Spinal cord (tissue), 10 donors: ENCODE results near the gene P2RX3. TPM values are rescaled to one million over a fixed set of nuclear protein-coding genes. Genes with fewer than 3 reads are reported as not detected.

Experiments used
- DNase-seq, 6 donors: peaks; one replicate each; pipeline versions ENCODE4 v3.0.0 to v3.0.0-alpha.2; 2013 to 2015; ENCODE audit warnings: low spot score in 6 of 6, low read depth in 4 of 6
- H3K27ac ChIP-seq: one replicate; pipeline ENCODE4 v1.5.1; 2013; ENCODE audit warnings: low read depth, low read length, control low read depth
- H3K27me3 ChIP-seq: one replicate; pipeline ENCODE4 v1.6.1; 2013; ENCODE audit warnings: low read length; ENCODE audit not compliant: control insufficient read depth, insufficient read depth
- H3K36me3 ChIP-seq: one replicate; pipeline ENCODE4 v1.6.1; 2013; ENCODE audit warnings: low read length; ENCODE audit not compliant: control insufficient read depth, insufficient read depth
- H3K4me1 ChIP-seq: one replicate; pipeline ENCODE4 v1.6.1; 2013; ENCODE audit warnings: low read length; ENCODE audit not compliant: control insufficient read depth, insufficient read depth
- H3K4me3 ChIP-seq: one replicate; pipeline ENCODE4 v1.5.1; 2013; ENCODE audit warnings: low read depth, low read length, control low read depth
- H3K9me3 ChIP-seq: one replicate; pipeline ENCODE4 v1.6.1; 2013; ENCODE audit warnings: low read length; ENCODE audit not compliant: control insufficient read depth, insufficient read depth
- WGBS: methylation state at CpG from one replicate; pipeline ENCODE4 v1.1.5; 2013; ENCODE audit warnings: missing lambda C conversion rate; ENCODE audit not compliant: insufficient coverage; 5-methylcytosine and 5-hydroxymethylcytosine counted together
- polyA plus RNA-seq, 2 donors: library from polyadenylated mRNA; unstranded; fragments of 120-200 nt; gene quantifications; one replicate each; pipeline ENCODE4 v1.2.1, GENCODE V29; 2013; ENCODE audit not compliant: insufficient read length in 2 of 2
- total RNA-seq, 2 donors: library from RNA; depleted of rRNA in 1 of 2; stranded (reverse); fragments of 120-200 nt in 1 of 2; fragments of >200 nt in 1 of 2; gene quantifications; one replicate each; pipeline versions ENCODE4 v1.2.3 to v1.2.4, GENCODE V29; 2013 to 2014
- donor health status: healthy.

P2RX3 gene
- total and polyA plus RNA-seq, 4 donors: 0.50 to 11.4 (median 2.8) TPM

DNA sequence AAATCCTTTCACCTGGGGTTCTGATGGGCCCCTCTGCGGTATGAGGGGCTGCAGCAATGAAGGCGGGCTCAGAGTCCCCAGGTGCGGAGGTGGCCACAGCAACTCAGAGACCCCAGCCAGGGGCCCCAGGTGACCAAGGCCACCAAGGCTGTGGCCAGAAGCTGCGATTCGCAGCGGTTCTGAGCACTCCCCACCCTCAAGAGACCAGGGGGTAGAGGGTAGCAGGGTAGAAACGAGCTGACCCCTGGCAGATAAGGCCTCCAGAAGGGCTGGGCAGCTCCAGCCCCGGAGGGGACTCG is 14.3 kb upstream of the P2RX3 start:
- peaks cover 43% of the 10 kb centered on the region for H3K4me1 ChIP-seq
- WGBS: 9% methylated on average over 6 of the region's 9 CpGs
- peak overlapping the region; percentile 97 for H3K27ac ChIP-seq
- DNase-seq: no peak
- H3K36me3 ChIP-seq: peaks cover 57% of the 10 kb centered on the region
- no peaks in the 10 kb centered on the region for H3K9me3 ChIP-seq
- no peaks in the 10 kb centered on the region for H3K27me3 ChIP-seq
- peak overlapping the region; percentile 58 for H3K4me3 ChIP-seq

DNA sequence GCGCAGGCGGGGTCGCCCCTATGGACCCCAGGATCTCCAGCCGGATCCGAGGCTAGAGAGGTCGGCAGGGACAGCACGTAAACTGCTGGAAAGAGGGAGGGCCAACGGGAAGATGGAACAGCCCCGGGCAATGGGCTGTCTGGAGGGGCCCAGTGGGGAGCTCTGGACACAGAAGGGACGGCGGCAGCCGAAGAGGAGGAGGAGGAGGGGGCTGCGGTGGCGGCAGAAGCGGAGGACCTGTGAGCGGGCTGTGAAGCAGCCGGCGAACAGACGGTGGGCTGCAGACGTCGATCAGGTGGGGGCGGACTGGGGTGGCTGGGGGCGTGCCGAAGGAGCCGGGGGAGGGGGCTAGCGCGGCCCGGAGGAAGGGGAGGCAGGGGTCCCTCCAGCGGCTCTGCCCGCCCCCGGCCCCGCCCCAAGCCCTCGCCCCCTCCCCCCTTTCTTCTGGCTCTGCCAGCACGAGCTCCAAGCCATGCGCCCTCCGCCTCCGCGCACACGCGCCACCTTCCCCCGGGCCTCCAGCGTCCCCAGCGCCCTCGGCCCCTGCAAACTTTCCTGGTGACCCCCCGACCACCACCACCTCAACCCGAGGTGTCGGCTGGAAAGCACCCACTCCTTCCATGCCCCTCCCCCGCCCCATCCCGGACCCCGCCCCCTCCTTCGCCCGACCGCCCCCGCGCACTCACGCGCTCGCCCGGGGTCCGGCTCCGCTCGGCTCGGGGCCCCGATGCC is 13.8 kb upstream of the P2RX3 start:
- H3K27ac ChIP-seq: peak overlapping the region; percentile 97
- DNase-seq: peak in 2 of 6 donors; percentile 85 to 89
- no peaks in the 10 kb centered on the region for H3K9me3 ChIP-seq
- WGBS: under 1% methylated on average over 35 of the region's 64 CpGs
- H3K27me3 ChIP-seq: no peaks in the 10 kb centered on the region
- peaks cover 59% of the 10 kb centered on the region for H3K36me3 ChIP-seq
- peak overlapping the region; percentile 58 for H3K4me3 ChIP-seq
- peaks cover 43% of the 10 kb centered on the region for H3K4me1 ChIP-seq

DNA sequence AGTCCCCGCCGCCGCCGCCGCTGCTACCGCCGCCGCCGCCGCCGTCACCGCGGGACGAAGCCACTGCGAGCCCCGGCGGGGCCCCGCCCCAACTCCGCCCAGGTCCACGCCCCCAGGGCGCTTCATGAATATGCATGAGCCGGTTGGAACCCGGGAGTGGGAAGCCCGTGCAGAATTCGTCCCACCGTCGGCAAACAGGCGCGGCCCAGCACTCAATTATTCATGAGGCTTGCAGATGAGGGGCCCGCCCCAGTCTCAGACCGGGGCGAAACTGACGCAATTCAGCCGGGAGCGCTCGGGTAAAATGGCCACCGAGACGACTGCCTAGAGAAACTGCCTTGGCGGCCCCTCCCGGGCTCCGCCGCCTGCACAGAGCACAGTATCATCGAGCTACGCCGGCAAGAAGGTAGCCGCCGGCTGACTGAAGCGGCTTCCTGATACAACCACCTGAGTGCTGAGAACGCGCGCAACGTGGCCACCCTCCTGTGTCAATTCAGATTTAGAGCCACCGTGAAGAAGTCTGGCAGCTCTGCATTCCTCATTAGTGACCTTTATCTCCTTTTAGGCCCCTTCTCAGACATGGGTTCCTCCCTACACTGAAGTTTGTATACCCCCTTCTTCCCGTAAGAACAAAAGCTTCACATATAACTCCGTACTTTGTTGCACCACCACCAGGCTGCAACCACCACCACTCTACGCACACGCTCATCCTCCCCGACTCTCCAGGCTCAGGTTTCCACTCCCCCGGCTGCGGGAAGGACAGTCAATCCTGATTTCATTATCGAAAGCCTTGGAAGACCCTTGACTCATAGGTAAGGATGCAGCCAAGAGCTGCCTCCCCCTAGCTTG is 13.0 kb upstream of the P2RX3 start, which contains the start of gene TNKS1BP1:
TNKS1BP1 (minus strand) TSS at position 67 of the 849 bp plus-strand sequence. CDS start 3,067 bp downstream, outside the sequence.
- Histone ChIP-seq H3K9me3 (no peaks in the 10 kb centered on the region), H3K27me3 (no peaks in the 10 kb centered on the region), H3K4me3 (peak within 1 kb of the TSS; percentile 71), H3K4me1 (peaks cover 41% of the 10 kb centered on the region), H3K27ac (peak within 1 kb of the TSS; percentile 97), H3K36me3 (peaks cover 61% of the 10 kb centered on the region)
- peak; percentile 77 to 99 (median 90) for DNase-seq
- WGBS: under 1% methylated on average over 56 of the region's 61 CpGs

- H3K27ac ChIP-seq: peak overlapping the region; percentile 96
- 8% methylated on average over 6 of the region's 6 CpGs for WGBS
- peaks cover 61% of the 10 kb centered on the region for H3K36me3 ChIP-seq
- H3K9me3 ChIP-seq: no peaks in the 10 kb centered on the region
- peaks cover 37% of the 10 kb centered on the region for H3K4me1 ChIP-seq
- H3K4me3 ChIP-seq: peak overlapping the region; percentile 71
- no peak for DNase-seq
- no peaks in the 10 kb centered on the region for H3K27me3 ChIP-seq
Observed at GRCh38 chr11:57325735-57326048, 12.5 kb upstream of the P2RX3 start.

GRCh38 chr11:57327721-57328120 is 10.4 kb upstream of the P2RX3 start:
- 94% methylated on average over 5 of the region's 5 CpGs for WGBS
- DNase-seq: no peak
- peaks cover 70% of the 10 kb centered on the region for H3K36me3 ChIP-seq
- peaks cover 24% of the 10 kb centered on the region for H3K4me1 ChIP-seq
- no peak overlapping the region for H3K4me3 ChIP-seq
- no peaks in the 10 kb centered on the region for H3K27me3 ChIP-seq
- no peaks in the 10 kb centered on the region for H3K9me3 ChIP-seq
- no peak overlapping the region for H3K27ac ChIP-seq

DNA sequence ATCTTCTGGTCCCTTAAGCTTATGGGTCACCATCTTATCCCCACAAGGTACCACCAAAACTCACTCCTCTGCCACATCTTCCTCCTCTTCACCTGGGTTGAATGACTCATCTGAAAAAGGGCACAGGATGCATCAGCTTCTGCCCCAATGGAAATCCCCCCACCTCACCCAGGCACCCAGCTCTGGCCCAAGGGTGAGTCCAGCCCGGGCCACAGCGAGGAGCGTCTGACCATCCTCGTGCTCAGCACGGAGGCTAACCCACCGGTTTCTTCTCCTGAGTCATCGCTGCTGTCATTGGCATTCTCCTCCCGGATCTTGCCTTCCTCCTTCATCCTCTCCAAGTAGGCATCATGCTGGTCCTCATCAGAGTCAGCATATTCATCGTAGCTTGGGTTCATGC is 8.1 kb upstream of the P2RX3 start:
- no peak for DNase-seq
- no peaks in the 10 kb centered on the region for H3K9me3 ChIP-seq
- peaks cover 80% of the 10 kb centered on the region for H3K36me3 ChIP-seq
- H3K27ac ChIP-seq: no peak overlapping the region
- WGBS: 93% methylated on average over 9 of the region's 9 CpGs
- peaks cover 23% of the 10 kb centered on the region for H3K4me1 ChIP-seq
- no peaks in the 10 kb centered on the region for H3K27me3 ChIP-seq
- H3K4me3 ChIP-seq: no peak overlapping the region

- Histone ChIP-seq H3K36me3 (peaks cover 69% of the 10 kb centered on the region), H3K9me3 (no peaks in the 10 kb centered on the region), H3K27ac (no peak overlapping the region), H3K27me3 (no peaks in the 10 kb centered on the region), H3K4me3 (no peak overlapping the region), H3K4me1 (peaks cover 19% of the 10 kb centered on the region)
- no peak for DNase-seq
- WGBS: 97% methylated on average over 14 of the region's 14 CpGs
Observed at GRCh38 chr11:57331720-57332119, 6.4 kb upstream of the P2RX3 start.

DNA sequence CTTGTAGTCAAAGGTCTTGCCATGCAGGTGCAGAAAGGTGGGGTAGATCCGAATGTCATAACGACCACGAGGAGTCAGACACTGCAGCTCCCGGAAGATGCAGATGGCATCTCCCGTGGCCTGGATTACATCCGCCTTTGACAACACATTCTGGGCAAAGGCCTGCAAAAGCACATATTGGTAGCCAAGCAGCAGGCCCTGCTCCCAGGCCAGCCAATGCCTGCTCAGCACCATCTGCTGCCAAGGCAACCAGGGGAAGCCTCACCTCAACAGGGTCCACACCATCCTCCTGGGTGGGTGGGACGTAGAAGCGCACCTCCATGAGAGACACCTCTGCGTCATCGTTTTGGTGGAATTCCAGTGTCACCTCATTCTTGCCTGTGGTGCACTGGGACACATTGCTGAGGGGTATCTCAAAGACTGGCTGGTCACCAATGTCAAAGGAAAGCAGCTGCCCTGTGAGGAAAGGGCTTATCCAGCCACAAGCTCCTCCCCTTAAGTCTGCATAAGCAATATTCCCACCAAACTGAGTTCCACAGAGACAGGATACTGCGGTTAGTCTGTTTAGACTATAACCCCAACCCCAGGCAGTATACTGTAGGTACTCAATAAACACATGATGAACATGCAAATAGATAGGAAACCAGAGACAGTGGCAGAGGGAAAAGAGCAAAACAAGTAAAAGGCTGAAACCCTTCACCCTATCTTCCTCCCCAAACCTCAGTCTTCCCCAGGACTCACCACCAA is 5.3 kb upstream of the P2RX3 start:
- Histone ChIP-seq H3K4me3 (no peak overlapping the region), H3K27ac (no peak overlapping the region), H3K27me3 (no peaks in the 10 kb centered on the region), H3K36me3 (peaks cover 59% of the 10 kb centered on the region), H3K4me1 (peaks cover 21% of the 10 kb centered on the region), H3K9me3 (no peaks in the 10 kb centered on the region)
- DNase-seq: no peak
- WGBS: 96% methylated on average over 10 of the region's 11 CpGs

DNA sequence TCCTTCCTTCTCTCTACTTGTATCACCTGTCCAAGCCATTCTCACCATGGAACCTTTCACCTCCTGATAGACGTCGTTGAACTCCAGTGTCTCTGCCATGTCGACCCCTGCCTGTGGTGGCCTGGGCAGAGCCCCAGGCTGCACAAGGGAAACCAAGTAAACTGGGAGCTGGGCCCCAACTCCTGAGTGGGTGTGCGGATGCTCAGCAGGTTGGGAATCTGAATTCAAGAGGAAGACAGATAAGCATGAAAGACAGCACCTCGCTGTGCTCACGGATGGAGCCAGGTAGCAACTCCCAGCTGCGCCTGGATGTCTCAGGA is 3.2 kb upstream of the P2RX3 start:
- H3K27ac ChIP-seq: peak overlapping the region; percentile 70
- H3K36me3 ChIP-seq: peaks cover 38% of the 10 kb centered on the region
- peak overlapping the region; percentile 73 for H3K4me3 ChIP-seq
- peaks cover 26% of the 10 kb centered on the region for H3K4me1 ChIP-seq
- no peaks in the 10 kb centered on the region for H3K9me3 ChIP-seq
- H3K27me3 ChIP-seq: no peaks in the 10 kb centered on the region
- 2% methylated on average over 7 of the region's 7 CpGs for WGBS
- DNase-seq: no peak
